Neural cell (in vitro differentiated cells): ENCODE data around the gene GAA. TPM values are rescaled to one million over a fixed set of nuclear protein-coding genes. Genes with fewer than 3 reads are reported as not detected.

Source experiments
- H2AFZ ChIP-seq: fragments of 200-600, 300-800 bp; sonication (generic), shearing (Covaris generic); 2 replicates; pipeline ENCODE4 v1.6.0; 2014; ENCODE audit warnings: low read depth, mild to moderate bottlenecking, antibody characterized with exemption, low read length, moderate library complexity
- H3F3A ChIP-seq: fragments of 200-600 bp; shearing (Covaris generic); 2 replicates; pipeline ENCODE4 v1.6.1; 2016; ENCODE audit warnings: mild to moderate bottlenecking, moderate library complexity, mixed read lengths, antibody characterized with exemption, low read length; ENCODE audit not compliant: insufficient read depth, poor library complexity, severe bottlenecking
- H3K27ac ChIP-seq: fragments of 200-600, 300-800 bp; sonication (generic), shearing (Covaris generic); 2 replicates; pipeline ENCODE4 v1.5.1; 2014; ENCODE audit warnings: mild to moderate bottlenecking, low read length, moderate library complexity
- H3K27me3 ChIP-seq: fragments of 300-800, 200-600 bp; sonication (generic), shearing (Covaris generic); 2 replicates; pipeline ENCODE4 v1.6.0; 2014; ENCODE audit warnings: mild to moderate bottlenecking, low read depth, low read length, moderate library complexity; ENCODE audit not compliant: insufficient read depth
- H3K36me3 ChIP-seq: fragments of 300-800, 200-600 bp; sonication (generic), shearing (Covaris generic); 2 replicates; pipeline ENCODE4 v1.5.1; 2014; ENCODE audit warnings: mild to moderate bottlenecking, antibody characterized with exemption, low read length, moderate library complexity; ENCODE audit not compliant: insufficient read depth
- H3K4me2 ChIP-seq: fragments of 300-800, 200-600 bp; sonication (generic), shearing (Covaris generic); 2 replicates; pipeline ENCODE4 v1.6.0; 2014; ENCODE audit warnings: mild to moderate bottlenecking, low read length
- H3K4me3 ChIP-seq: fragments of 300-800, 200-600 bp; sonication (generic), shearing (Covaris generic); 2 replicates; pipeline ENCODE4 v1.5.1; 2014; ENCODE audit warnings: mild to moderate bottlenecking, low read length, moderate library complexity
- H3K79me2 ChIP-seq: fragments of 200-600 bp; shearing (Covaris generic); replicated peaks from 2 replicates; pipeline ENCODE4 v1.6.0; 2014; ENCODE audit warnings: mild to moderate bottlenecking, low read length, moderate library complexity; ENCODE audit not compliant: insufficient read depth
- H3K9ac ChIP-seq: fragments of 300-800, 200-600 bp; sonication (generic), shearing (Covaris generic); 2 replicates; pipeline ENCODE4 v1.6.1; 2016; ENCODE audit warnings: mild to moderate bottlenecking, low read length, mixed read lengths
- H3K9me2 ChIP-seq: fragments of 200-600 bp; shearing (Covaris generic); 2 replicates; pipeline ENCODE4 v1.6.1; 2016; ENCODE audit warnings: mild to moderate bottlenecking, low read length, mixed read lengths; ENCODE audit not compliant: insufficient read depth
- H3K9me3 ChIP-seq: fragments of 200-600, 300-800 bp; sonication (generic), shearing (Covaris generic); 2 replicates; pipeline ENCODE4 v1.6.1; 2016; ENCODE audit warnings: mild to moderate bottlenecking, mixed run types, low read length, moderate library complexity, mixed read lengths
- H4K20me1 ChIP-seq: fragments of 200-600 bp; shearing (Covaris generic); 2 replicates; pipeline ENCODE4 v1.6.1; 2016; ENCODE audit warnings: mild to moderate bottlenecking, mixed run types; ENCODE audit not compliant: insufficient read depth
- CTCF ChIP-seq: fragments of 450-650 bp; IDR thresholded peaks from 2 replicates; pipeline ENCODE4 v1.5.1; 2014; ENCODE audit warnings: antibody characterized with exemption, mild to moderate bottlenecking, moderate library complexity; ENCODE audit not compliant: poor library complexity, severe bottlenecking
- EP300 ChIP-seq: fragments of 450-650 bp; conservative IDR thresholded peaks from 2 replicates; pipeline ENCODE4 v1.6.1; 2014; ENCODE audit warnings: antibody characterized with exemption, mild to moderate bottlenecking, moderate library complexity; ENCODE audit not compliant: poor library complexity, severe bottlenecking
- EZH2 ChIP-seq: fragments of 200-600, 300-800 bp; shearing (Covaris generic), sonication (generic); IDR thresholded peaks from 2 replicates; pipeline ENCODE4 v1.6.1; 2014; ENCODE audit warnings: antibody characterized with exemption, low read length, borderline replicate concordance, mild to moderate bottlenecking; ENCODE audit not compliant: insufficient read depth, poor library complexity, severe bottlenecking
- MXI1 ChIP-seq: fragments of 450-650 bp; conservative IDR thresholded peaks from 2 replicates; pipeline ENCODE4 v1.6.1; 2014; ENCODE audit warnings: antibody characterized with exemption, mild to moderate bottlenecking; ENCODE audit not compliant: poor library complexity, severe bottlenecking
- POLR2AphosphoS5 ChIP-seq: IDR thresholded peaks from 2 replicates; pipeline ENCODE4 v1.6.1; 2012
- RAD21 ChIP-seq: fragments of 450-650 bp; conservative IDR thresholded peaks from 2 replicates; pipeline ENCODE4 v1.6.1; 2014; ENCODE audit warnings: antibody characterized with exemption, mild to moderate bottlenecking, moderate library complexity
- REST ChIP-seq: IDR thresholded peaks from 2 replicates; pipeline ENCODE4 v1.6.1; 2012; ENCODE audit warnings: borderline replicate concordance
- SMC3 ChIP-seq: fragments of 450-650 bp; conservative IDR thresholded peaks from 2 replicates; pipeline ENCODE4 v1.6.1; 2014; ENCODE audit warnings: antibody characterized with exemption, mild to moderate bottlenecking, moderate library complexity; ENCODE audit not compliant: poor library complexity
- TAF1 ChIP-seq: IDR thresholded peaks from 2 replicates; pipeline ENCODE4 v1.6.1; 2012; ENCODE audit warnings: low read depth
- polyA plus RNA-seq: library from polyadenylated mRNA; depleted of rRNA; stranded (reverse); fragments of >200 nt; gene quantifications from 2 replicates; pipeline ENCODE4 v1.2.3, GENCODE V29; 2014

The GAA gene
- polyA plus RNA-seq, 1 donor from 2014 or later, result 58.9 TPM

DNA sequence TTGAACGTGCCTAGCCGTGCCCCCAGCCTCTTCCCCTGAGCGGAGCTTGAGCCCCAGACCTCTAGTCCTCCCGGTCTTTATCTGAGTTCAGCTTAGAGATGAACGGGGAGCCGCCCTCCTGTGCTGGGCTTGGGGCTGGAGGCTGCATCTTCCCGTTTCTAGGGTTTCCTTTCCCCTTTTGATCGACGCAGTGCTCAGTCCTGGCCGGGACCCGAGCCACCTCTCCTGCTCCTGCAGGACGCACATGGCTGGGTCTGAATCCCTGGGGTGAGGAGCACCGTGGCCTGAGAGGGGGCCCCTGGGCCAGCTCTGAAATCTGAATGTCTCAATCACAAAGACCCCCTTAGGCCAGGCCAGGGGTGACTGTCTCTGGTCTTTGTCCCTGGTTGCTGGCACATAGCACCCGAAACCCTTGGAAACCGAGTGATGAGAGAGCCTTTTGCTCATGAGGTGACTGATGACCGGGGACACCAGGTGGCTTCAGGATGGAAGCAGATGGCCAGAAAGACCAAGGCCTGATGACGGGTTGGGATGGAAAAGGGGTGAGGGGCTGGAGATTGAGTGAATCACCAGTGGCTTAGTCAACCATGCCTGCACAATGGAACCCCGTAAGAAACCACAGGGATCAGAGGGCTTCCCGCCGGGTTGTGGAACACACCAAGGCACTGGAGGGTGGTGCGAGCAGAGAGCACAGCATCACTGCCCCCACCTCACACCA is 724 bp downstream of the GAA start:
- H3K79me2 ChIP-seq, result peaks cover 9% of the 10 kb centered on the region
- H3K9me3 ChIP-seq, result no peaks in the 10 kb centered on the region
- H4K20me1 ChIP-seq, result no peaks in the 10 kb centered on the region
- H3K36me3 ChIP-seq, result no peaks in the 10 kb centered on the region
- H3K27ac ChIP-seq, result peak overlapping the region; percentile 71
- no peaks in the 10 kb centered on the region for H3K27me3 ChIP-seq
- H3F3A ChIP-seq, result no peaks in the 10 kb centered on the region
- TF ChIP-seq TAF1, result no peak
- no peak for TF ChIP-seq REST
- no peak for TF ChIP-seq SMC3
- no peak for TF ChIP-seq RAD21
- no peak for TF ChIP-seq CTCF
- no peak for TF ChIP-seq MXI1
- TF ChIP-seq EZH2, result no peak
- TF ChIP-seq POLR2AphosphoS5, result no peak
- no peak for TF ChIP-seq EP300
- peak overlapping the region; percentile 41 for H2AFZ ChIP-seq
- no peaks in the 10 kb centered on the region for H3K9me2 ChIP-seq
- H3K4me2 ChIP-seq, result peak overlapping the region; percentile 97
- peak overlapping the region; percentile 88 for H3K9ac ChIP-seq
- peak overlapping the region; percentile 78 for H3K4me3 ChIP-seq

GRCh38 chr17:80102664-80103448 is 1.5 kb downstream of the GAA start:
- Histone ChIP-seq H3K9me2 (no peaks in the 10 kb centered on the region), H3K9ac (no peak overlapping the region), H3K9me3 (no peaks in the 10 kb centered on the region), H4K20me1 (no peaks in the 10 kb centered on the region), H3K27me3 (no peaks in the 10 kb centered on the region), H3F3A (no peaks in the 10 kb centered on the region), H2AFZ (no peak overlapping the region), H3K79me2 (peaks cover 9% of the 10 kb centered on the region), H3K27ac (peak overlapping the region; percentile 71), H3K36me3 (no peaks in the 10 kb centered on the region), H3K4me3 (peak overlapping the region; percentile 78), H3K4me2 (peak overlapping the region; percentile 97)
- TF ChIP-seq TAF1 (no peak), RAD21 (no peak), CTCF (no peak), EP300 (no peak), MXI1 (no peak), REST (no peak), EZH2 (no peak), POLR2AphosphoS5 (no peak), SMC3 (no peak)
